ENCODE results near the gene ERGIC3.

GRCh38 chr20:35568645-35569044 is 26.8 kb downstream of the ERGIC3 start:
- TF ChIP-seq YY1 (tag by site-specific recombination; IDR thresholded peaks at IDR 0.05): no peak
- TF ChIP-seq PRDM1 (tag by site-specific recombination; IDR thresholded peaks at IDR 0.05): no peak
- no peak for TF ChIP-seq ELK4 (IDR thresholded peaks at IDR 0.05; ENCODE audit: borderline replicate concordance, low read depth, low read length)
- TF ChIP-seq CTCF (tag by site-specific recombination; IDR thresholded peaks at IDR 0.05): no peak
- TF ChIP-seq ZFP41 (tag by site-specific recombination; IDR thresholded peaks at IDR 0.05; ENCODE audit: borderline replicate concordance): no peak
- no peak for TF ChIP-seq ATF2 (tag by site-specific recombination; IDR thresholded peaks at IDR 0.05; ENCODE audit: low read depth)
- no peak for TF ChIP-seq ZNF148 (tag by site-specific recombination; IDR thresholded peaks at IDR 0.05; ENCODE audit: borderline replicate concordance)
- TF ChIP-seq ZFP69B (tag by site-specific recombination; IDR thresholded peaks at IDR 0.05): no peak

All from HEK293 (cell line).